Stimulated activated CD8-positive, alpha-beta memory T cell treated with anti-CD3 and anti-CD28 coated beads, Interleukin-7, amount 100 ng/mL, for 48 hours (primary cell): ENCODE measurements around the gene NUP214.
A peak's percentile ranks its signal among the peaks of the same experiment; 100 is the strongest.
"Not testable (repeated sequence)": the region's sequence is repeated elsewhere in the genome, so short reads cannot be mapped to it uniquely, and the experiment has no call there.

Experiments
- DNase-seq, 2 donors: peaks; one replicate each; pipeline ENCODE4 v3.0.0-alpha.2; 2020; ENCODE audit warnings: low read depth in 1 of 2; ENCODE audit errors: extremely low read depth in 1 of 2

The NUP214 gene

DNA sequence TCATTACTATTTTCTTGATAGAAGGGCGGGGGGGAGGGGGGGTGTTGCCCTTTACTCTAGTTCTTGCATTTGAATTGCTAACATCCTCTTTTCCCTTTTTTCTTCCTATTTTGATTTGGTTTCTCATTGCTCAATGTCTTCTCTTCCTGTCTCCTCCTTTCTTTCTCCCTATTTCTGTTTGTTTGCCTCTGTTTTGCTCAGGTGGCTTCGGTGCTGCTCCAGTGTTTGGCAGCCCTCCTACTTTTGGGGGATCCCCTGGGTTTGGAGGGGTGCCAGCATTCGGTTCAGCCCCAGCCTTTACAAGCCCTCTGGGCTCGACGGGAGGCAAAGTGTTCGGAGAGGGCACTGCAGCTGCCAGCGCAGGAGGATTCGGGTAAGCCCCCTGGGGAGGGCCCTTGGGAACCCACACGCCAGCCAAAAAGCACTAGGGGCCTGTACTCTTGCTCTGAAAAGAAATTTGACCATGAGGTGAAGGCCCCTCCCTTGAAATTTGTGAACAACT lies 102.6 kb downstream of the NUP214 start:
- no peak for DNase-seq

DNA sequence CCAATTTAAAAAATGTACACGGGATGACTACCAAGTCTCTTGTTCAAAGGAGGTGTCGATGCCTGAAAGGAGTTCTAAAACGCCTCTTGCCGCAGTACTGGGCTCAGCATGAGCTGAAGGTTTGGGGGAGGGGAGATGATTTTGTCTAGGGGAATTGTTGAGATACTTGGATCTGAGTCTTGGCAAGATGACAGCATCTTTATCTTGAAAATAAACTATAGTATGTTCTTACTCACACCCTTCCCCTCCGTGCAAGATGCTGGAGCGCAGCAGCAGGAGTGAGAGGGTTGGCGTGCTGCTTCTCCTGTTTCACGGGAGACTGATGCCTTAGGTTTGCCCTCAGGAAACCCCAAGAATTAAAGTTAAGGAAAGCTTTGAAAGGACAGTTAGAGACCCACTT lies 103.6 kb downstream of the NUP214 start:
- DNase-seq: no peak

DNA sequence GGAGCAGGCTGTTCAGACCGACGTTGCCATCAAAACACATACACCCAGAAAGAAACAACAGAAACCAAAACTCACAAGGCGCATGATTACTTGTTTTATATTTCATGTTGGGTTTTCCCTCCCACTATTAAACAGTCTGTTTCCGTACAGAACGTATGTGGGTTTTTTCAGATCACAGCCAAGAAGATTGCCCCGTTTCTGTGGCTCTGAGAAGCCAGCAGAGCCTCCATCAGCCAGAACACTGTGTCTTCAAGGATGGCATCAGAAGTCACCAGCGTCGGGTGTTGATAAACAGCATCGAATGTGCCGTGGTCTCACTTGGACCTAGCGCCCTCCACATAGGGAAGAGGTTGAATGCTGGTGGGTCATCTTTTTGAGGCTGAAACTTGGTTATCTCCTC lies 108.2 kb downstream of the NUP214 start:
- no peak for DNase-seq

DNA sequence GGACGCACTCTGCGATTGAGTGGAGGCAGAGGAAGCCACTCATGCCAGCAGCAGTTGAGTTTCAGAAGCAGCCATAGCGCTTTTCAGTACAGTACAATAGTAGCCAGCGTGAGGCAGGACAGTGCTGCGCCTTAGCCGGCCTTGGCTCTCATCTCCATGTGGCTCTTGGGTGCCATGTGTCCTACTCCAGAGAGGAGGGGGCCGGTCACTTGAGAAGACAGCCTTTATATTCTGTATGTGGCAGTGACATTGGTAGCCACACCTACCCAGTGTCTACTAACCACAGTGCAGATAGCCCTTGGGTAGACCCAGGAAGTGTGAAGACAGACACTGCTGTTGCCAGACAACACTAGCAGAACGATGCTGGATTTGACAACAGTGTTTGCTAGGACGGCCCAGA lies 108.6 kb downstream of the NUP214 start:
- DNase-seq: no peak

DNA sequence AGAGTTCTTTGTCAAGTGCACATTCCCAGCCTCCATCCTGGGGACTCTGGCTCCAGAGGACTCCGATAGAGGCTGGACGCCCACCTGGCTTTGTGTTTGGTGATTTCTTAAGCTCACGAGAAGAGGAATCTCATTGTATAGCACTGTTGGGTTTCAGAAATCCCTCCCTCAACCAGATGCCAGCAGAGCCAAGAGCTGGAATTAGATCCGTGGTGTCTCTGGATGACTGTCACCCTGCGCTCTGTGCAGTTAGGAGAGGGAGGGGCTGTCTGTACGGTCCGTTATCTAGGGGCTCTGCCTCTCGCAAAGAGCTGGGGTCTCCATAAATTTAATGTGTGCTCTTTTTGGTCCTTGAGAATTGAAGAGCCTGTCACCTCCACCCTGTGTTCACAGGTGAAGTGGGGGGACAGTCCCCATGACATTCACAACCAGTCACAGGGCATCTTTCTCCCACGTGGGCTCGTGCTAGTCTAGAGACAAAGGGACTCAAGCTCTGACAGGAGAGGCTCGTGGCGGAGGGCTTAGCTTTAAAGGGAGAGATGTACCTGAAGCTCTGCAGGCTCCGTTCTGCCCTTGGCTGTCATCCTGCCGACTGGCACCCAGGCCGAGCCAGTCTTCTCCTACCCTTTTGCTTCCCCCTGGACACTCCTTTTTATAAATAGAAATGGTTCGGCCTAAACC lies 109.6 kb downstream of the NUP214 start:
- no peak for DNase-seq

DNA sequence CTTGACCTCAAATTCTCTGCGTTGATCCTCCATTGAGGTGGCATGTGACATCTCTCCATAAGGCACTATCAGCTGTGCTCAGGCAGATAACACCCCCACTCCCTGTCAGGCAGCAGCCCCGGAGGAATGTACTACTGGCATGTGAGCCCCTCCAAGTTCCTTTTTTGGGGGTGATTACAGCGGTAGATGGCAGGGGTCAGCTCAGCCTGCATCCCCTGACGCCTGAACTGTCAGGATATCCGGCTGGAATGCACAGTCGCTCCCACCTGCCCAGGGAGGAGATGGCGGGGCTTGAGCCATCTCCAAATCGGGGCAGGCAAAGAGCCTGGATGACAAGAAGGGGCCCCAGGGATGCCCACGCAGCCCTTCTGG lies 110.1 kb downstream of the NUP214 start:
- no peak for DNase-seq

DNA sequence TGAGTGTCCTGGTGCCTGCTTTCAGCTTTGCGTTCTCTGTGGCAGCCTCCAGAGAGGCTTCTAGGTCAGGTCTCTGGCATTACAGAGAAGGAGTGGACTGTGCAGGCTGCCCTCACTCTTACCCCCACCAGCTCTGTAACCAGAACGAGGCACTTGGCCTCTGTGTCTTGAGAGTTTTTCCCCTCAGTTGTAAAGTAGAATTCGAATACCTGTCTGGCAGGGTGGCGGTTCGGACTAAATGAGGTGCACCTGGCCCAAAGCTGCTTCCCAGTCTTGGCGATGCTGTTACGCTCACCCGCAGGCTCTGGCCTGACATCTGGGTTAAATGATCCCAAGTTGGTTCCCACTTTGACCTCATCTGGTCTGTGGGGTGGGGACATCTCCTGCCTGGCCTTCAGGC lies 110.8 kb downstream of the NUP214 start:
- no peak for DNase-seq

DNA sequence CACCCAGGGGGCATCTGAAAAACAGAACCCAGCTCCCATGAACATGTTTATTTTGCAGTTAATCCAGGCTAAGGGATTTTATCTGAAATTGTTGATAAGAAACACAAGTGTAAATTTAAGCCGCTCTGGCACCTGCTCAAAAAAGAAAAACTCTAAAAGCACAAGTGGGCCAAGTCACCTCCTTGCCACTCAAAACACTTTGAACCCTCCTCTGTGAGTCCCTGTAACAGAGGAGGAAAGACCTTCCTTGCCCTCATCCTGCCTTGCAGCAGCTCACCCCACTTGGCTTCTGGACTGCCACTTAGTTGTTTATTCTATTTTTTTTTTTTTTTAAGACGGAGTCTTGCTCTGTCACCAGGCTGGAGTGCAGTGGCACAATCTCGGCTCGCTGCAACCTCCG lies 111.4 kb downstream of the NUP214 start:
- no peak for DNase-seq

DNA sequence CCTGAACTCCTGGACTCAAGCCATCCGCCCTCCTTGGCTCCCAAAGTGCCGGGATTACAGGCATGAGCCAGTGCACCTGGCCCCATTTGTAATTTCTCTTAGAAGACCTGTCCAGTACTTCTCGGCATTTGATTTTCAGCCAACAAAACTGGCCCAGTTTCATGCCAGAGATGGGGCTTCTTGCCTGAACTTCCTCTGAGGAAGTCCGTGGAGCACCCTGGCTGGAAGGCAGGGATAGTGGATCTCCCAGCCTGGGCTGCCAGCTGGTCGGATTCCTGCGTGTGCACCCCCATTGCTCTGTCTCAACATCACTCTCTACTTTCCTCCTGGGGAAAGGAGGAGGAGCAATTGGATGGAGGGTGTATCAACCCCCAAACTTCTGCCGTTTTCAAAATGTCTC lies 111.9 kb downstream of the NUP214 start:
- no peak for DNase-seq

DNA sequence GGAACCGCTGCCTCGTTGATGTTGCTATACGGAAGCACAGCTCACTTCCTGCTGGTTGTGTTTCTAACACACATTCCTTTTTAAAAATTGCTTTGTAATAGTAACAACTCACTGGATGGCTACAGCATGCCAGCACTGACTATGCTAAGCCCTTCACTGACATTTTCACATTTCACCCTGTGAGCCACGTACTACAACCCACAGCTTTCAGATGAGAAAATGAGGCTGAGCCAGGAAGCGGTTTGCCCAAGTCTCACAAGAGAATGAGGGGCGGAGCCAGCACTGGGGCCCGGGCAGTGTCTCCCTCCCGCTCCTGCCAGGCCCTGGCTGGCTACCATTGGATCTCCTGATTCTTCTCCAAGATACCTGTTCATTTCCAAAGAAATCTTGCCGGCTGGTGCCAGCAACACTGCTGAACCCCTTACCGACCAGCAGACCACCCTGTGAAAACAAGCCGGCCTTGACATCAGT lies 112.6 kb downstream of the NUP214 start:
- DNase-seq: peak; percentile 64 to 86

DNA sequence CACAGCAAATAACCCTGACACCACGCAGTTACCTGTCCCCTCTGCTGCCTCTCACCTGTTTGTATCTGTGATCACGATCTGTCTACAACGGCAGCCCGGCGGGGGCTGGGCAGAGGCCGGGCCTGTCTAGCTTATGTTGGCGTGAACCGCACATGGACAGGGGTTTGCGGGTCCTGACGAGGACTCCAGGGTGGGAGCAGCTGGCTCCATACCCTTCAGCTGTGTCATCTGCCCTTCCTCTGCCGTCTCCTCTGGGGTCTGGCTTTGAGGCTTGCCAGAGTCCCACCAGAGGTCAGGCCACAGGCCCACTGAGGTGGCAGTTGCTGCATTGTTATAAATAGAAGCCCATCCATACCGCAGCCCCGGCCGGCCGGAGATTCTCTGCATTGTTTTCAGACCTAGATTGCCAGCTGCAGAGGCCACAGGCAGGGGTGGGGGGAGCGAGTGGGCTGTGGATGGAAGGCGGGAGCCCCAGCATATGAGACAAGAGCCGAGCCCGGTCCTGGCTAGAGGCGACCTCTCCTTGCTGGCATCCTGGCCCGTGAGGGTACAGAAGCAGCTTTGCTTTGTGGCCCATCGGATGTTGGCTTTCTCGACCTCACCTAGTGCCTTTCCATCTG lies 113.1 kb downstream of the NUP214 start:
- no peak for DNase-seq

DNA sequence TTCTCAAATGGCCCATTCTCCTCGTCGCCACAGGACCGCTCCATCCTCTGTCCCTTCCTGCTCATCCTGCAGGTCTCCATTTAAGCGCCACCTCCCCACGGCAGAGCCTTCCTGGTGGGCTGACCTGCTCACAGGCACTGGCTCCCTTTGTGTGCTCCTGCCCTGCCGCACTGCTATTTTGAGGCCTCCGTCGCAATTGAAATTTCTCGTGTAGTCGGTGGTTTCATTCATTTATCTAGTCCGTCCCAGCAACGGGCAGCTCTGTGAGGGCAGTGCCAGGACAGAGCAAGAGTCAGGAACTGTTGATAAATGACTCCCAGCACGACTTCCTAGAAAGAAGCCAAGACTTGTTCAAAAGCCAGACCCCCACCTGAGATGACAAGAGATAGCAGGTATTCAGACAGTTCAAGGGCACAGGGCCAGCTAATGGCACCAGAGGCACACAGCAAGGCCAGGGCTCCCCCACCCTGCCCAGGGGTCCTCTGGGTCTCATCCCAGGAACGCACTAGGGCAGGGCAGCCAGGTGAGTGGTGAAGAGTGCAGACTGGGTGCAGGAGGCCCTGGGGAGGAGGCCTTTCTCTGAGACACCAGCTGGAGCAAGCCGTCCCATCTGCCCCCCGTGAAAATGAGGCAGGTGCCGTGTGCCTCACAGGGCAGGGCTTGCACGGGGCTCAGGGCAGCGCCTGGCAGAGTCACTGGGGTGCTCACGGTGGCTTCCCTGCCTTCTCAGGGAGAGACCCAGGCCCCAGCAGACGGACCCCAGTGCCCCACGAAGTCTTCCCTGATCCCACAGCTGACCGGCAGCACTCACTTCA lies 114.0 kb downstream of the NUP214 start:
- no peak for DNase-seq

DNA sequence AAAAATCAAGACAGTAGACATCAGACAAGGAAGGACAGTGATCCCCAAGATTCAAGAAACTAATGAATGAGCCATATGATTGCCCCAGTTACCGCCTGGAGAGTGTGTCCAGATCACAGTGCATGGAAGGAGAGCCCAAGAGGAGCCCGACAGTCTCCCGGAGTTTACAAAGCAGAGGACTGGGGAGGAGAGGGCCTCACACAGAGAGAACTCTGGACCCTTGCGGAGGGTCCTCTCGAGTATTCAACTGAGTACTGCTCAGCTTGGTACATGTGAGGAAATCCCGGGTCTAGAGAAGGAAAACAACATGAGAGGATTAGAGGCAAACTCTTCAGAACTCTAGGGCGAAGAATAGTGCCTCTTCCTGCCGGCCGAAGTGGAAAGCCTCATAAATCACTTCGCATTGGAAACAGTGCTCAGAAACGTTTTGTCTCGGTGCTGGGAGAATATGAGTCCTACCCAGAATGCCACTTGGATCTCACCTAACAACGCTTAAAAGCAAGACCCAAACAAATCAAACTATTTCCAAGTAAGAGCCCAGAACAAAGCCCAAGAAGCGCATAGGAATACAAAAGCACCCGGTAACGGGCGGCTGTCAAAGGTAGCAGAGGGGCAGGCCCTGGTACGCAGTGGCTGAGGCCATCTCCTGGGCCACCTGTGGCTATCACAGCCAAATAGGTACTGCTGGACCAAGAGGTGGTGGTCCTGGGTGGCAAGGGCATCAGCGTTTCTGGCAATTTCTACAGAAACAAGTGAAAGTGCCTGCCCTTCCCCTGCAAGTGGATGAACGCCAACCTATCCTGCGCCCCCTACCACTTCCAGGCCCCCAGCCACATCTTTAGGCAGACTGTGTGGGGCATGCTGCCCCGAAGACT lies 114.9 kb downstream of the NUP214 start:
- DNase-seq: no peak

DNA sequence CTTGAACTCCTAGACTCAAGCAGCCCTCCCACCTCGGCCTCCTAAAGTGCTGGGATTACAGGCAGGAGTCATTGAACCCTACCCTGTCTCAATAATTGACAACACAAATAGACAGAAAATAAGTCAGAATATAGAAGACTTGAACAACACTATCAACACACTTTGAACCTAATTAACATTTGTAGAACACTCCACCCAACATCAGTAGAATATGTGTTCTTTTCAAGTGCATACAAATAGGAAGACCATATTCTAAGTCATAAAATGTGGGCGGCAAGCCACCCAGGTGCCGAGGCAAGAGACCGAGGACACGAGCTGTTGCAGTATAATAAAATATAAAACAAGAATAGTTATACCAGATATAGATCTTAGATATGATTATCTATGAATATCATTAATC lies 118.9 kb downstream of the NUP214 start:
- not testable (repeated sequence) for DNase-seq

DNA sequence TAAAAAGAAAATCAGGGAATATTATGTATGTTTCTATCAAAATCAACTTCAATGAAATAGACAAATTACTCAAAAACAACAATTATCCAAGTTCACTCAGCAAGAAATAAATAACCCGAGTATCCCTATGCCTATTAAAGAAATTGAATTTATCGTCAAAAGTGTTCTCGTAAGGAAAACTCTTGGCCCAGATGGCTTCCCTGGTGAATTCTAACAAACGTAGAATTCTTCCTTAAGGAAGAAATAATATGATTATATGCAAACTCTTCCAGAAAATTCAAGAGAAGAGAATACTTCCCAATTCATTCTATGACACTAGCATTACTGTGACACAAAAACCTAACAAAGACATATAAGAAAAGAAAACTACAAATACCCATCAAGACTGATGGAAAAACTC lies 121.2 kb downstream of the NUP214 start:
- DNase-seq: no peak

DNA sequence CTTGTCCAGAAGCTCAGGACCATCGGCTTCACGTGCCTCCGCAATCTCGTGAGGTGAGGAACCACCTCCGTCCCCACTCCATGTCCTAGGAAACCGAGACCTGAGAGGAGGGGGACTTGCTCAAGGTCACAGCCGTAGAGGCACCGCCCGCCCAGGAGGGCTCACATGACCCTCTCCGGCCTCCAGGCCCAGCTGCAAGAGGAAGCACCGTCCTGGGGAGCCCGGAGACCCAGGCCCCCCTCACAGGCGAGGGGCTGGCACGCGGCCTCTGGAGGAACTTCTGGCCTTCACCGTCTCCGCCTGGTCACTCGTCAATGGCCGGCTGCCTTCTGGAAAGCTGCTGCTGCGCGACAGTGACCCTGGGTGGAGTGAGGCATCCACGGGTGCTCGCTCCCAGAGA lies 126.7 kb downstream of the NUP214 start:
- no peak for DNase-seq

DNA sequence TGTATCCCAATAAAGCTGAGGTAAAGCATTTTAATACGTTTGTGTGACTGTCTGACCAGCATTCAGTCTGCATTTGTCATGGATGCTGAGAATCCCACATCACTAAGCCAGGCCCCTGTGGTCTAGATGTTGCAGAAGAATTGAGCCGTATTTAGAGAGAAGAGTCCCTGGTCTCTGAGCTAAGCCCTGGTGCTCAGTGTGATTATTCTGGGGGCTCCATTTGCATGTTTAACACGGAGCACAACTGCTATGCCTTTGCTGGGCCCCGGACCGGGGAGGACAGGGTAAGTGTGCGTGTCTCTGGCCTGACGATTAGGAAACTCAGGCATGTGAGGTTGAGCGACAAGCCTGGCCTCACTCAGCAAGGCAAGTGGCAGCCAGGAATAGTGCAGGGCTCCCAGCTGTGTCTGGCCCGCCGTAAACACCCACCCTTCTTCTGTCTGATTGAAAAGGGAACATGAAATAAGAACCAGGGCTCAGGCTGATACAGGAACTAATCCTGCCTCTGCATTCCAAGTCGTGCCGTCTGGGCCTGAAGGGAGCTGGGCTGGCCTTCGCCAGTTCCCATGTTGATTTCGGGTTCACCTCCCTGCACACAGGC lies 128.6 kb downstream of the NUP214 start:
- no peak for DNase-seq

DNA sequence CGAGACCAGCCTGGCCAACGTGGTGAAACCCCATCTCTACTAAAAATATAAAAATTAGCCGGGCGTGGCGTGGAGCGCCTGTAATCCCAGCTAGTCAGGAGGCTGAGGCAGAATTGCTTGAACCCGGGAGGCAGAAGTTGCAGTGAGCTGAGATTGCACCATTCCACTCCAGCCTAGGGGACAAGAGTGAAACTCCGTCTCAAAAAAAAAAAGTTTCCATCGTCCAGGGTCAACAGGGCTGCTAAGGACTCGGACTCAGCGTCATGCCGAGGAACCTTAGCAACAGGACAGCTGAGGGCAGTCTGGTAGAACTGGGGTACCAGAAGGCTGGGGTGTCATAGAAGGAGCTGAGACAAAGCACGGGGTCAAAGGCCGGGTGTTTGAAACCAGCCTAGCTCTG lies 129.2 kb downstream of the NUP214 start:
- DNase-seq: no peak

DNA sequence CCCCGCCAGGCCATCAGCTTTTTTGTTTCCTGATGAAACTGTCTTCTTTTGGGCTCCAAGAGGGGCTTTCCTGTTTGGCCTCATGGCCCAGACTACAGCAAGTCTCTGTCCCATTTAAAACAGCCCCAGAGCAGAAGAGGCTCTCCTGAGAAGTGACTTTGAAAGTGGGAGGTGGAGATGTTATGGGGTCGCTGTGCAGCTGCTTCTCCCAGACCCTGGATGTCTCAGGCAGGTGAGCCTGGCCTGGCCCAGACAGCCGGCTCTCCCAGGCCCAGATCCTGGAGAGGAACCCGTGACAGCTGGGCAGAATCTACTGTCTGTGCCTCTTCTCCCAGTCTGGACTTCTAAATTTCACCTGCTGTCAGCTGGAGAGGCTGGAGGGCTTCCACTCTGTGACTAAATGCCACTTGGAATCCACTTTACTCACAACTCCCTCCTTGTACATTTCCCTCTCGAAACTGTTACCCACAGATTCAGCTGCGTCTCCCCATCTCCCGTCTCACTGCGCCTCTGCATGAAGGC lies 130.4 kb downstream of the NUP214 start:
- DNase-seq: no peak
